Kidney tubule cell (primary cell): ENCODE data around the gene GRAMD2B.

ENCODE experiments used
- DNase-seq: peaks from one replicate; pipeline ENCODE4 v3.0.0-alpha.2; 2018; ENCODE audit warnings: low spot score

Gene GRAMD2B

GRCh38 chr5:126450346-126450745, 27.1 kb downstream of the GRAMD2B start:
- DNase-seq, result peak; percentile 54

DNA sequence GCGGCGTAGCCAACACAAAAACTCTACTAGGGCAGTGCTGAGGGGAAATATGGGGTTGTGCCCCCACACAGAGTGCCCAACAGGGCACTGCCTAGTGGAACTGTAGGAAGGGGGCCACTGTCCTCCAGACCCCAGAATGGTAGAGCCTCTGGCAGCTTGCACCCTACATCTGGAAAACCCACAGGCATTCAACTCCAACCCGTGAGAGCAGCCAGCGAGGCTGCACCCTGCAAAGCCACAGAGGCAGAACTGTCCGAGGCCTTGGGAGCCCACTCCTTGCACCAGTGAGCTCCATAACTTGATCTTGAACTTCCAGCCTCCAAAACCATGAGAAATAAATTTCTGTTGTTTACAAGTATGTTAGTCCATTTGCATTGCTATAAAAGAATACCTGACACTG, 27.7 kb downstream of the GRAMD2B start:
- no peak for DNase-seq

GRCh38 chr5:126452477-126452876, 29.3 kb downstream of the GRAMD2B start:
- DNase-seq, result no peak

GRCh38 chr5:126454081-126454480, 30.9 kb downstream of the GRAMD2B start:
- peak; percentile 30 for DNase-seq

GRCh38 chr5:126454535-126454934, 31.3 kb downstream of the GRAMD2B start:
- no peak for DNase-seq

- DNase-seq, result no peak
These were observed 32.1 kb downstream of the GRAMD2B start for GRCh38 chr5:126455264-126455663.

GRCh38 chr5:126455728-126456127, 32.5 kb downstream of the GRAMD2B start:
- DNase-seq, result no peak

DNA sequence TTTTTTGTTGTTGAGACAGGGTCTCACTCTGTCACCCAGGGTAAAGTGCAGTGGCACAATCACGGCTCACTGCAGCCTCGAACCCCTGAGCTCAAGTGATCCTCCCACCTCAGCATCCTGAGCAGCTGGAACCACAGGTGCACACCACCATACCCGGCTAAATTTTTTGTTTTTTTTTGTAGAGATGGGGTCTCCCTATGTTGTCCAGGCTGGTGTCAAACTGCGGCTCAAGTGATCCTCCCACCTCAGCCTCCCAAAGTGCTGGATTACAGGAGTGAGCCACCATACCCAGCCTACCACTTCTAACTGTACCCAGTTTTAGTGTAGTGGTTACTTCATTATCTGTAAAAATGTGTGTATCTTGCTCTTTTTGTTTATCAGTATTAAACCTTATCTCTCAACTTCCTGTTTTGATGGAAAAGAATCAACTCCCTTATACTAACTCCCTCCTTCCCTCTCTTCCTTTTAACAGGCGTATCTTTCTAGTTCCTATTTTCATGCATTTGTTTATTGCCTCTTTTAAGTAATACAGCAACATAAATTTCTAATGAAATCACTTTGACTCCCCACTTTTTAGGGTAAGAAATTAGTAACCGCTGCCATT, 33.1 kb downstream of the GRAMD2B start:
- DNase-seq, result no peak

GRCh38 chr5:126460459-126460858, 37.2 kb downstream of the GRAMD2B start:
- no peak for DNase-seq

DNA sequence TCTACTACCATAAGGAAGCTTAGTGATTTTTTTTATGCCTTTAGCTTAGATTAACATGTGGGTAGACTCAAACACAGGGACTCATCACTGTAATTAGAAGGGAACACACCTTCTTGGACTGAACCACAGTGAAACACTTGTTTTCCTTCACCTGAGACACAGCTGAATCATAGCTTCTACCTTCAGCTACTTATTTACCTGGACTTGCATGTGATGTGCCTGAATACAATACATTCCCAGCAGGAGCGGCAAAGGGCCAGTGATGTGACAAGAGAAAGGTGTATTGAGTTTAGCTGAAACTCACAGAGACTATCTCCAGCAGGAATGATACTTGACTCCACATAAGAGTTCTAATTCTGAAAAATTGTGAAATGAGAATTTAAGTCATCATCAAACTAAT, 37.8 kb downstream of the GRAMD2B start:
- DNase-seq, result peak; percentile 89

DNA sequence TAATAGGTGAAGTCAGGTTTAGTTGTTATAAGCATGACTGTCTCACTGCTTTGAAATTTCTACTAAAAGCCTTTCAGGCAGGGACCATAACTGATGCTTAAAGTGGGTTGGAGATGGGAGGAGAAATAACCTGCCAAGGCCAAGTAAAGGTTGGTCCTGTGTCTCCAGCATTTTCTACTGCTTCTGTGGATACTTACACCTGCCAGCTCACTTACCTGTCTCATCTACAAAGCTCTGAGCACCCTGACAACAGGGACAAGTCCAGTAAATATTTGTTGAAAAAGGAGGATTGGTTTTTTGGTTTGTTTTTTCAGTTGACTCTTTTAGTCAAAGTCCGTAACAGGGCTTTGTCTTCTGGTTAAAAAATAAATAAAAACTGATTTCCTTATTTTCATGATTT, 38.6 kb downstream of the GRAMD2B start:
- no peak for DNase-seq

DNA sequence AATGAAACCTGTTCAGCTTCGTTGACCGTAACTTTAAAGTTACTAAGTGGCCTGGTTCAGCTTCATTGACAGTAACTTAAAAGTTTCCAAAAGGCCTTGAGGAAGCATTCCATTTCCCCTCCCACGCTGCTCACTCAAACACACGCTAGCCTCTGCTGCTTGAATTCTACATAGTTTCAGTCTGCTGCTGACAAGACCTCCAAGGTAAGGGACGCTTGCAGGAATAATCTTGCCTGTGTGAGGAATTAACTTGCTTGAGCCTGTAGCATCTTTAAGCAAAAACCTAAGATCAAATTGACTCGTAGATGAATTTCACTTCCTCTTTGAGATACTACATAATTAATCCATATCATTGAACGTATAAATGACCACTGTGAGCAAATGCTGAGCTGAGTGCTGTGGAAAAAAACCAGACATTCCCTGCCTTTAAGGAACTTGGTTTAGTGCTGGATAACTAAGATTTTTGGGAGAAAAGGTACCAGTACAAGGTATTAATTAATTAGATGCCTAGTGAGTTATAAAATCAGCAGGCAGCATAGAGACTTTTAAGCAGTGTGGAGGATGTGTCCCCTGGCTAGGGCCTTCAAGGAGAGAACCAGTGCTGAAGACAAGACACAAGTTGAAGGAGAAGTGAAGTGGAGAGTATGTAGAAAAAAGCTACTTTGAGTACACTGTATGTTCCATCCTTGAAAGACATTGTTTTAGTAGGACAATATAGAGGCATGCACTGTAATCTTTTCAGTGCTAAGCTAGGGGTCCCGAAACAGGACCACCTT, 39.2 kb downstream of the GRAMD2B start:
- DNase-seq, result peak; percentile 81

DNA sequence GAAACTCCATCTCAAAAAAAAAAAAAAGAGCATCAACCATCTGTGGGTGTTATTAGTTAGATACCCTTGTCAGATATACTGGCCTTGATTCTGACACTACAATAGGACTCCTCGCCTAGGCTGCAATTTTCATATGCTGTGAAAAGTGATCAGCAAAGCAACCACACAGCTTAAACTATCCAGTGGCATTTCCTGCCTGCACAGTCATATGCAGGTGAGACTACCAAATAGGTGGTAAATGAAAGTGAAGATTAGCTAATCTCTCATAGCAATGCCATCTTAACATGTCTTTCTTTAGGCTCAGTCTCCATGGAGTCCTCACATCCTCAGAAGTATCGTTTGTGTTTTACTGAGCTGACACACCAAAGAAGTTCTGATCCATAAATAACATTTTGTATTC, 40.8 kb downstream of the GRAMD2B start:
- peak; percentile 49 for DNase-seq

GRCh38 chr5:126464959-126465358, 41.8 kb downstream of the GRAMD2B start:
- DNase-seq, result no peak

GRCh38 chr5:126468091-126468490, 44.9 kb downstream of the GRAMD2B start:
- DNase-seq, result no peak

GRCh38 chr5:126469536-126470316, 46.5 kb downstream of the GRAMD2B start:
- no peak for DNase-seq

DNA sequence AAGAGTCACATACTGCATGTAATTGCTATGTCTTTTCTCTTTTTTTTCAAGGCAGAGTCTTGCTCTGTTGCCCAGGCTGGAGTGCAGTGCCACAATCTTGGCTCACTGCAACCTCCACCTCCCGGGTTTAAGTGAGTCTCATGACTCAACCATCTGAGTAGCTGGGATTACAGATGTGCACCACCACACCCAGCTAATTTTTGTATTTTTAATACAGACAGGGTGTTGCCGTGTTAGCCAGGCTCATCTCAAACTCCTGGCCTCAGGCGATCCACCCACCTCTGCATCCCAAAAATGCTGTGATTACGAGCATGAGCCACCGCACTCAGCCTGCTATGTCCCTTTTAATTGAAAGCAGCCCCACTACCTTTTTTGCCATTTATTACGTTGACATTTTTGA, 47.3 kb downstream of the GRAMD2B start:
- peak; percentile 35 for DNase-seq

- DNase-seq, result no peak
These were observed 48.0 kb downstream of the GRAMD2B start for GRCh38 chr5:126471247-126471646.

- DNase-seq, result peak; percentile 93
These were observed 48.8 kb downstream of the GRAMD2B start for GRCh38 chr5:126471875-126472537.

GRCh38 chr5:126472538-126472889, 49.3 kb downstream of the GRAMD2B start:
- no peak for DNase-seq

GRCh38 chr5:126477294-126478117, 54.3 kb downstream of the GRAMD2B start:
- DNase-seq, result no peak

GRCh38 chr5:126479810-126480209, 56.6 kb downstream of the GRAMD2B start:
- DNase-seq, result no peak
